IMR-90 (cell line): ENCODE data around the gene MFGE8. TPM values are rescaled to one million over a fixed set of nuclear protein-coding genes. Genes with fewer than 3 reads are reported as not detected.
A peak's percentile ranks its signal among the peaks of the same experiment; 100 is the strongest.

Experiments
- ATAC-seq: fragments of 200-7000 bp; cut with Tn5 transposase; 2 replicates; pipeline ENCODE4 v1.9.1; 2020; ENCODE audit warnings: low read depth, mild to moderate bottlenecking, moderate library complexity
- BruUV-seq: library from RNA; stranded (reverse); fragments of 400-500 nt; replicated peaks from 2 replicates; lab custom pipeline; 2021; lab: Mats Ljungman, UMichigan
- CTCF ChIA-PET: fragments of 300-600 bp; formaldehyde crosslinking; extraction: SDS; loops from one replicate; lab custom pipeline; 2021; ENCODE audit warnings: antibody characterized with exemption; lab: Yijun Ruan, JAX
- POLR2A ChIA-PET: fragments of 300-600 bp; sonication (Branson Sonifier 250); formaldehyde crosslinking; loops from one replicate; lab custom pipeline; 2022; ENCODE audit warnings: antibody characterized with exemption; ENCODE audit not compliant: unreplicated experiment; lab: Charles Lee
- DNase-seq: peaks from one replicate; pipeline ENCODE4 v3.0.0; 2013
- H2AFZ ChIP-seq: replicated peaks from 2 replicates; pipeline ENCODE3; 2013; ENCODE audit warnings: low read length, mild to moderate bottlenecking; ENCODE audit not compliant: poor library complexity
- H2AK5ac ChIP-seq: 2 replicates; pipeline ENCODE4 v1.6.1; 2013; ENCODE audit warnings: low read depth, low read length, inconsistent platforms
- H2AK9ac ChIP-seq: replicated peaks from 2 replicates; pipeline ENCODE3; 2013; ENCODE audit warnings: mild to moderate bottlenecking, low read depth, low read length, moderate library complexity; ENCODE audit not compliant: poor library complexity
- H2BK120ac ChIP-seq: 2 replicates; pipeline ENCODE4 v1.6.1; 2013; ENCODE audit warnings: low read depth, low read length, inconsistent platforms
- H2BK15ac ChIP-seq: 3 replicates; pipeline ENCODE4 v1.6.1; 2013; ENCODE audit warnings: low read depth, low read length, inconsistent platforms
- H2BK20ac ChIP-seq: 2 replicates; pipeline ENCODE4 v1.6.1; 2013; ENCODE audit warnings: low read depth, mild to moderate bottlenecking, inconsistent platforms, low read length, moderate library complexity
- H2BK5ac ChIP-seq: 2 replicates; pipeline ENCODE4 v1.6.1; 2013; ENCODE audit warnings: mild to moderate bottlenecking, low read depth, low read length, inconsistent platforms; ENCODE audit not compliant: poor library complexity, severe bottlenecking
- H3K14ac ChIP-seq: replicated peaks from 2 replicates; pipeline ENCODE4 v1.6.1; 2013; ENCODE audit warnings: low read depth, low read length, inconsistent platforms
- H3K18ac ChIP-seq: 2 replicates; pipeline ENCODE4 v1.6.1; 2013; ENCODE audit warnings: low read depth, low read length, control low read depth
- H3K23ac ChIP-seq: 2 replicates; pipeline ENCODE4 v1.6.1; 2013; ENCODE audit warnings: low read depth, low read length, inconsistent platforms
- H3K27ac ChIP-seq: 2 replicates; pipeline ENCODE4 v1.5.1; 2013; ENCODE audit warnings: mild to moderate bottlenecking, control low read depth, low read length; ENCODE audit not compliant: insufficient read depth
- H3K27me3 ChIP-seq: 2 replicates; pipeline ENCODE4 v1.6.1; 2013; ENCODE audit warnings: low read length; ENCODE audit not compliant: control insufficient read depth, insufficient read depth
- H3K36me3 ChIP-seq: 2 replicates; pipeline ENCODE4 v1.6.1; 2013; ENCODE audit warnings: low read length, mixed read lengths; ENCODE audit not compliant: control insufficient read depth, insufficient read depth
- H3K4ac ChIP-seq: 2 replicates; pipeline ENCODE4 v1.6.1; 2013; ENCODE audit warnings: low read depth, low read length, inconsistent platforms
- H3K4me1 ChIP-seq: 2 replicates; pipeline ENCODE4 v1.6.1; 2013; ENCODE audit warnings: low read length, mixed read lengths; ENCODE audit not compliant: control insufficient read depth, insufficient read depth
- H3K4me2 ChIP-seq: 2 replicates; pipeline ENCODE4 v1.6.1; 2013; ENCODE audit warnings: low read depth, mild to moderate bottlenecking, control low read depth, low read length, moderate library complexity
- H3K4me3 ChIP-seq: 2 replicates; pipeline ENCODE4 v1.5.1; 2013; ENCODE audit warnings: low read depth, mild to moderate bottlenecking, control low read depth, low read length, moderate library complexity; ENCODE audit not compliant: insufficient read depth
- H3K56ac ChIP-seq: 2 replicates; pipeline ENCODE4 v1.6.1; 2013; ENCODE audit warnings: low read length, inconsistent platforms; ENCODE audit not compliant: insufficient read depth; ENCODE audit errors: extremely low read depth
- H3K79me1 ChIP-seq, 2 experiments: 2 replicates each; pipeline ENCODE4 v1.6.1; 2013; ENCODE audit warnings: low read length in 2 of 2, inconsistent platforms in 1 of 2, low read depth in 1 of 2
- H3K9ac ChIP-seq: 2 replicates; pipeline ENCODE4 v1.6.1; 2013; ENCODE audit warnings: low read depth, low read length, control low read depth
- H3K9me1 ChIP-seq: 2 replicates; pipeline ENCODE4 v1.6.1; 2013; ENCODE audit warnings: low read length, inconsistent platforms; ENCODE audit not compliant: insufficient read depth
- H3K9me3 ChIP-seq: 2 replicates; pipeline ENCODE4 v1.6.1; 2013; ENCODE audit warnings: low read length; ENCODE audit not compliant: control insufficient read depth, insufficient read depth
- H4K20me1 ChIP-seq: 2 replicates; pipeline ENCODE4 v1.6.1; 2013; ENCODE audit warnings: low read length, inconsistent platforms; ENCODE audit not compliant: insufficient read depth
- H4K5ac ChIP-seq: 2 replicates; pipeline ENCODE4 v1.6.1; 2013; ENCODE audit warnings: mild to moderate bottlenecking, low read depth, low read length, control low read depth
- H4K8ac ChIP-seq, 2 experiments: 2 replicates each; pipeline ENCODE4 v1.6.1; 2013; ENCODE audit warnings: low read depth in 2 of 2, low read length in 2 of 2, control low read depth in 1 of 2, inconsistent platforms in 1 of 2
- H4K91ac ChIP-seq: 2 replicates; pipeline ENCODE4 v1.6.1; 2013; ENCODE audit warnings: low read depth, low read length, inconsistent platforms; ENCODE audit not compliant: insufficient read depth
- BHLHE40 ChIP-seq: fragments of 150-350 bp; IDR thresholded peaks from 2 replicates; pipeline ENCODE4 v1.6.1; 2016; ENCODE audit warnings: mild to moderate bottlenecking, low read depth, low read length
- CEBPB ChIP-seq: IDR thresholded peaks from 2 replicates; pipeline ENCODE4 v1.6.1; 2012; ENCODE audit warnings: low read depth, low read length, improper control_type of control experiment
- CHD1 ChIP-seq: IDR thresholded peaks from 2 replicates; pipeline ENCODE4 v1.6.1; 2012; ENCODE audit warnings: low read depth, low read length, improper control_type of control experiment
- MAFK ChIP-seq: IDR thresholded peaks from 2 replicates; pipeline ENCODE4 v1.6.1; 2012; ENCODE audit warnings: low read depth, low read length, improper control_type of control experiment
- MAZ ChIP-seq: IDR thresholded peaks from 2 replicates; pipeline ENCODE4 v1.6.1; 2012; ENCODE audit warnings: low read depth, mild to moderate bottlenecking, low read length, improper control_type of control experiment, moderate library complexity, borderline replicate concordance
- MXI1 ChIP-seq: IDR thresholded peaks from 2 replicates; pipeline ENCODE4 v1.6.1; 2012; ENCODE audit warnings: low read depth, mild to moderate bottlenecking, low read length, moderate library complexity, borderline replicate concordance
- NFE2L2 ChIP-seq: fragments of 150-350 bp; IDR thresholded peaks from 2 replicates; pipeline ENCODE4 v1.6.1; 2016; ENCODE audit warnings: low read depth, mild to moderate bottlenecking, low read length
- POLR2A ChIP-seq: IDR thresholded peaks from 2 replicates; pipeline ENCODE4 v1.6.1; 2012; ENCODE audit warnings: mild to moderate bottlenecking, low read depth, low read length
- RAD21 ChIP-seq: IDR thresholded peaks from 2 replicates; pipeline ENCODE4 v1.6.1; 2012; ENCODE audit warnings: low read length, improper control_type of control experiment
- RCOR1 ChIP-seq: IDR thresholded peaks from 2 replicates; pipeline ENCODE4 v1.6.1; 2012; ENCODE audit warnings: mild to moderate bottlenecking, low read length, improper control_type of control experiment; ENCODE audit not compliant: insufficient replicate concordance
- RFX5 ChIP-seq: IDR thresholded peaks from 2 replicates; pipeline ENCODE4 v1.8.0; 2012; ENCODE audit warnings: low read depth, mild to moderate bottlenecking, low read length, moderate library complexity
- SMC3 ChIP-seq: fragments of 150-350 bp; IDR thresholded peaks from 2 replicates; pipeline ENCODE4 v1.6.1; 2016; ENCODE audit warnings: low read depth, mild to moderate bottlenecking, antibody characterized with exemption, low read length, moderate library complexity
- WGBS, 2 experiments: methylation state at CpG; one replicate each; pipeline versions ENCODE4 v1.1.5 to v1.1.7; 2013; ENCODE audit warnings: missing lambda C conversion rate in 2 of 2; ENCODE audit not compliant: insufficient read length in 1 of 2; ENCODE audit errors: extremely low coverage in 2 of 2; 5-methylcytosine and 5-hydroxymethylcytosine counted together
- dilution Hi-C: fragments of 300-500 bp; cut with HindIII; formaldehyde crosslinking; loops from one replicate; pipeline ENCODE4 v1.14.3; 2018; ENCODE audit warnings: low sequenced_read_pairs; ENCODE audit not compliant: unreplicated experiment
- in situ Hi-C: fragments of 300-500 bp; cut with MboI; formaldehyde crosslinking; loops from 3 replicates; pipeline ENCODE4 v1.14.3; 2019; ENCODE audit warnings: low sequenced_read_pairs, inconsistent platforms, mixed read lengths
- intact Hi-C: fragments of 100-400 bp; cut with micrococcal nuclease; formaldehyde crosslinking; loops from 2 replicates; pipeline ENCODE4 v1.10.0; 2022
- polyA plus RNA-seq, 3 experiments: library from polyadenylated mRNA; depleted of rRNA; stranded (reverse); fragments of >200 nt; gene quantifications; 2 replicates each; pipeline ENCODE4 v1.2.3, GENCODE V29; 2012; ENCODE audit warnings: low replicate concordance in 1 of 3
- total RNA-seq: library from RNA; depleted of rRNA; stranded (reverse); fragments of >200 nt; gene quantifications from 2 replicates; pipeline ENCODE4 v1.2.3, GENCODE V29; 2012
- TF ChIP-seq, protein P1 (sequence below): fragments of 150-350 bp; IDR thresholded peaks from 2 replicates; pipeline ENCODE4 v1.6.1; 2017; ENCODE audit warnings: mild to moderate bottlenecking, antibody characterized with exemption, low read length, low read depth
- TF ChIP-seq, protein P2 (sequence below): conservative IDR thresholded peaks from 2 replicates; pipeline ENCODE4 v1.5.1; 2012; ENCODE audit warnings: mild to moderate bottlenecking, low read depth, low read length, improper control_type of control experiment
- TF ChIP-seq, protein P3 (sequence below): fragments of 150-350 bp; IDR thresholded peaks from 2 replicates; pipeline ENCODE4 v1.6.1; 2016; ENCODE audit warnings: low read depth, mild to moderate bottlenecking, low read length, moderate library complexity, borderline replicate concordance

The MFGE8 gene
- total and polyA plus RNA-seq, 2 of the 4 experiments (the other 2 are of a cell fraction): 232 to 1,912 TPM

DNA sequence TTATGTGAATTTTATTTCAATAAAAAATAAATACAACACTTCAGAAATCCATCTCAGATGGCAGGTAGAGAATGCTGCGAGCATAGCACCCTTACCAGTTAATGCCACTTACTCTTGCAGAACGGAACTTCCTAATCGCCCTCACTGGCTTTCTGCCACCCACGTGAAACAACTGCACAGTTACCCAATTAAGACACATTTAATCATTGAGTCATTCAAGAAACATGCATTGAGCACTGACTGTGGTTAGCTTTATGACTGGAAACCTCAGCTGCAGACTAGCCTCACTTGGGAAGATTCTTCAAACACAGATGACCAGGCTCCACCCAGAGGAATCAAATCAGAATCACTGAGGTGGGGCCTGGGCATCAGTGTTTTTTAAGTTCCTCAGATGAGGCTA is 5.6 kb upstream of the MFGE8 start:
- Histone ChIP-seq H3K23ac (no peak overlapping the region), H3K36me3 (no peaks in the 10 kb centered on the region), H4K5ac (no peak overlapping the region), H3K4me1 (peaks cover 8% of the 10 kb centered on the region), H2BK120ac (peak overlapping the region; percentile 88), H3K9me1 (peaks cover 10% of the 10 kb centered on the region), H3K56ac (peak overlapping the region; percentile 72; the same call in 1 of the 2 replicates), H3K27me3 (no peaks in the 10 kb centered on the region), H4K20me1 (no peaks in the 10 kb centered on the region), H3K9ac (no peak overlapping the region), H2AFZ (no peak overlapping the region), H3K18ac (peak overlapping the region; percentile 22; the same call in 1 of the 2 replicates), H2AK9ac (no peak overlapping the region), H3K4ac (peak overlapping the region; percentile 83), H3K27ac (peak overlapping the region; percentile 39; the same call in 1 of the 2 replicates), H3K9me3 (no peaks in the 10 kb centered on the region), H3K79me1 (no peaks in the 10 kb centered on the region; a peak in 1 of 4 replicates), H4K91ac (peak overlapping the region; percentile 83), H3K14ac (0 out of 2 replicates have a peak overlapping the region, but pooled peaks have one; percentile 33), H3K4me2 (peak overlapping the region; percentile 14; the same call in 1 of the 2 replicates), H4K8ac (peak overlapping the region in 1 of 2 experiments; percentile 68; a peak in 1 of 4 replicates), H3K4me3 (no peak overlapping the region), H2BK15ac (peak overlapping the region; percentile 18; the same call in 1 of the 3 replicates), H2BK20ac (peak overlapping the region; percentile 76; the same call in 1 of the 2 replicates), H2AK5ac (peak overlapping the region; percentile 30; the same call in 1 of the 2 replicates), H2BK5ac (peak overlapping the region; percentile 82)
- ATAC-seq (peak; percentile 96), DNase-seq (peak; percentile 99)
- intact Hi-C loops (loop anchor here (2.0 kb wide), 1 partner anchor 70 kb away; no protein-coding TSS in a partner anchor), dilution Hi-C loops (loop anchor here (25.0 kb wide), 1 partner anchor 94 kb away; no protein-coding TSS in a partner anchor), in situ Hi-C loops (no loop called here)
- ChIA-PET CTCF (interaction anchor here (0.7 to 3.4 kb wide), 2 partner anchors 14 to 140 kb away, joined by 3 to 13 read pairs; no protein-coding TSS in a partner anchor), POLR2A (no interaction called here)
- no CpG with 5 or more reads among the region's 4 CpGs for WGBS, 2 experiments
- BruUV-seq: no TSS peak
- TF ChIP-seq NFE2L2: no peak
- TF ChIP-seq, protein P1, sequence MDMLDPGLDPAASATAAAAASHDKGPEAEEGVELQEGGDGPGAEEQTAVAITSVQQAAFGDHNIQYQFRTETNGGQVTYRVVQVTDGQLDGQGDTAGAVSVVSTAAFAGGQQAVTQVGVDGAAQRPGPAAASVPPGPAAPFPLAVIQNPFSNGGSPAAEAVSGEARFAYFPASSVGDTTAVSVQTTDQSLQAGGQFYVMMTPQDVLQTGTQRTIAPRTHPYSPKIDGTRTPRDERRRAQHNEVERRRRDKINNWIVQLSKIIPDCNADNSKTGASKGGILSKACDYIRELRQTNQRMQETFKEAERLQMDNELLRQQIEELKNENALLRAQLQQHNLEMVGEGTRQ: peak; percentile 73
- no peak for TF ChIP-seq POLR2A
- peak; percentile 83 for TF ChIP-seq RCOR1
- TF ChIP-seq SMC3: no peak
- peak; percentile 95 for TF ChIP-seq CEBPB
- no peak for TF ChIP-seq MAFK
- TF ChIP-seq, protein P2, sequence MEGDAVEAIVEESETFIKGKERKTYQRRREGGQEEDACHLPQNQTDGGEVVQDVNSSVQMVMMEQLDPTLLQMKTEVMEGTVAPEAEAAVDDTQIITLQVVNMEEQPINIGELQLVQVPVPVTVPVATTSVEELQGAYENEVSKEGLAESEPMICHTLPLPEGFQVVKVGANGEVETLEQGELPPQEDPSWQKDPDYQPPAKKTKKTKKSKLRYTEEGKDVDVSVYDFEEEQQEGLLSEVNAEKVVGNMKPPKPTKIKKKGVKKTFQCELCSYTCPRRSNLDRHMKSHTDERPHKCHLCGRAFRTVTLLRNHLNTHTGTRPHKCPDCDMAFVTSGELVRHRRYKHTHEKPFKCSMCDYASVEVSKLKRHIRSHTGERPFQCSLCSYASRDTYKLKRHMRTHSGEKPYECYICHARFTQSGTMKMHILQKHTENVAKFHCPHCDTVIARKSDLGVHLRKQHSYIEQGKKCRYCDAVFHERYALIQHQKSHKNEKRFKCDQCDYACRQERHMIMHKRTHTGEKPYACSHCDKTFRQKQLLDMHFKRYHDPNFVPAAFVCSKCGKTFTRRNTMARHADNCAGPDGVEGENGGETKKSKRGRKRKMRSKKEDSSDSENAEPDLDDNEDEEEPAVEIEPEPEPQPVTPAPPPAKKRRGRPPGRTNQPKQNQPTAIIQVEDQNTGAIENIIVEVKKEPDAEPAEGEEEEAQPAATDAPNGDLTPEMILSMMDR: no peak
- TF ChIP-seq, protein P3, sequence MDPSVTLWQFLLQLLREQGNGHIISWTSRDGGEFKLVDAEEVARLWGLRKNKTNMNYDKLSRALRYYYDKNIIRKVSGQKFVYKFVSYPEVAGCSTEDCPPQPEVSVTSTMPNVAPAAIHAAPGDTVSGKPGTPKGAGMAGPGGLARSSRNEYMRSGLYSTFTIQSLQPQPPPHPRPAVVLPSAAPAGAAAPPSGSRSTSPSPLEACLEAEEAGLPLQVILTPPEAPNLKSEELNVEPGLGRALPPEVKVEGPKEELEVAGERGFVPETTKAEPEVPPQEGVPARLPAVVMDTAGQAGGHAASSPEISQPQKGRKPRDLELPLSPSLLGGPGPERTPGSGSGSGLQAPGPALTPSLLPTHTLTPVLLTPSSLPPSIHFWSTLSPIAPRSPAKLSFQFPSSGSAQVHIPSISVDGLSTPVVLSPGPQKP: no peak
- peak; percentile 51; the same call in 1 of the 2 replicates for TF ChIP-seq MXI1
- TF ChIP-seq MAZ: no peak
- no peak for TF ChIP-seq RFX5
- no peak for TF ChIP-seq CHD1
- TF ChIP-seq RAD21: no peak
- TF ChIP-seq BHLHE40: peak; percentile 99
